Lower leg skin (tissue), 4 donors: Measurements from ENCODE around the gene SYCE1. TPM values are rescaled to one million over a fixed set of nuclear protein-coding genes. Genes with fewer than 3 reads are reported as not detected.
A peak's percentile ranks its signal among the peaks of the same experiment; 100 is the strongest.
"Not testable (repeated sequence)": the region's sequence is repeated elsewhere in the genome, so short reads cannot be mapped to it uniquely, and the experiment has no call there.

Experiments
- DNase-seq, 2 donors: peaks; one replicate each; pipeline ENCODE4 v3.0.0-alpha.2; 2019; ENCODE audit warnings: low spot score in 2 of 2
- H3K4me3 ChIP-seq: fragments of 200-600 bp; sonication (generic); 2 replicates; pipeline ENCODE4 v1.5.1; 2017; ENCODE audit warnings: mild to moderate bottlenecking, low read depth; ENCODE audit not compliant: poor library complexity, severe bottlenecking
- CTCF ChIP-seq, 3 donors: fragments of 450-650 bp; IDR thresholded peaks; one replicate each; pipeline ENCODE4 v1.5.1; 2016; ENCODE audit warnings: antibody characterized with exemption in 3 of 3, mild to moderate bottlenecking in 3 of 3, moderate library complexity in 2 of 3
- POLR2A ChIP-seq, 2 donors: fragments of 450-650 bp; IDR thresholded peaks; one replicate each; pipeline ENCODE4 v1.6.1; 2016 to 2017; ENCODE audit warnings: antibody characterized with exemption in 2 of 2, mild to moderate bottlenecking in 1 of 2, moderate library complexity in 1 of 2
- WGBS, 2 donors: methylation state at CpG; one replicate each; pipeline ENCODE4 v1.1.5; 2018; 5-methylcytosine and 5-hydroxymethylcytosine counted together
- intact Hi-C: fragments of 100-400 bp; cut with DNase I; formaldehyde crosslinking; loops from one replicate; pipeline ENCODE4 v1.15.0; 2023; ENCODE audit warnings: low total_unique reads
- total RNA-seq, 4 donors: library from RNA; depleted of rRNA; stranded (reverse); fragments of >200 nt; gene quantifications; one replicate each; pipeline ENCODE4 v1.1.0, GENCODE V29; 2016

Gene SYCE1
- total RNA-seq, 4 donors from 2014 or later, result 3.5 TPM; not detected in 3

- WGBS, 2 donors, result 54 to 68% methylated on average over 3 of the region's 3 CpGs
- DNase-seq, result no peak
- TF ChIP-seq POLR2A (IDR thresholded peaks at IDR 0.05), result no peak
- TF ChIP-seq CTCF (IDR thresholded peaks at IDR 0.05), result no peak
Observed at GRCh38 chr10:133600657-133601056, 35.3 kb upstream of the SYCE1 start.

GRCh38 chr10:133599869-133600268 is 34.5 kb upstream of the SYCE1 start:
- H3K4me3 ChIP-seq, intact Hi-C loops, DNase-seq: not testable (repeated sequence)
- 73 to 82% methylated on average over 8 of the region's 8 CpGs for WGBS, 2 donors

More at GRCh38 chr10:133600657-133601056, 35.3 kb upstream of the SYCE1 start:
- intact Hi-C loops, result no loop called here
- no peak overlapping the region for H3K4me3 ChIP-seq

- 75% methylated on average over 6 of the region's 6 CpGs for WGBS, 2 donors
- no peak for TF ChIP-seq POLR2A (IDR thresholded peaks at IDR 0.05)
- TF ChIP-seq CTCF (IDR thresholded peaks at IDR 0.05), result no peak
- intact Hi-C loops, result no loop called here
- H3K4me3 ChIP-seq, result no peak overlapping the region
- DNase-seq, result no peak
Observed at GRCh38 chr10:133592716-133593115, 27.3 kb upstream of the SYCE1 start.

GRCh38 chr10:133590970-133591359 is 25.6 kb upstream of the SYCE1 start:
- 71 to 75% methylated on average over 10 of the region's 10 CpGs for WGBS, 2 donors
- DNase-seq, result no peak
- intact Hi-C loops, result no loop called here
- H3K4me3 ChIP-seq, result no peak overlapping the region
- no peak for TF ChIP-seq POLR2A (IDR thresholded peaks at IDR 0.05)
- no peak for TF ChIP-seq CTCF (IDR thresholded peaks at IDR 0.05)

GRCh38 chr10:133590226-133590969 is 25.0 kb upstream of the SYCE1 start:
- WGBS, 2 donors, result 63 to 73% methylated on average over 10 of the region's 13 CpGs
- H3K4me3 ChIP-seq, result no peak overlapping the region
- TF ChIP-seq CTCF (IDR thresholded peaks at IDR 0.05) (no peak), POLR2A (IDR thresholded peaks at IDR 0.05) (no peak)
- no peak for DNase-seq
- intact Hi-C loops, result no loop called here

- DNase-seq, H3K4me3 ChIP-seq, intact Hi-C loops: not testable (repeated sequence)
- WGBS, 2 donors, result no CpG with 5 or more reads among the region's 31 CpGs
Observed at GRCh38 chr10:133577037-133577436, 11.7 kb upstream of the SYCE1 start.

- 73 to 91% methylated on average over 1 of the region's 1 CpG for WGBS, 2 donors
- DNase-seq, H3K4me3 ChIP-seq, intact Hi-C loops: not testable (repeated sequence)
Observed at GRCh38 chr10:133573460-133573859, 8.1 kb upstream of the SYCE1 start.

GRCh38 chr10:133572055-133572454 is 6.7 kb upstream of the SYCE1 start:
- DNase-seq, H3K4me3 ChIP-seq, intact Hi-C loops: not testable (repeated sequence)
- 92 to 98% methylated on average over 11 of the region's 11 CpGs for WGBS, 2 donors

- H3K4me3 ChIP-seq, intact Hi-C loops: not testable (repeated sequence)
- WGBS, 2 donors, result 36 to 58% methylated on average over 5 to 11 of the region's 21 CpGs
- DNase-seq, result peak in 1 of 2 donors; percentile 69
Observed at GRCh38 chr10:133569801-133570200, 4.4 kb upstream of the SYCE1 start.

- peak in 1 of 2 donors; percentile 57 for DNase-seq
- intact Hi-C loops, H3K4me3 ChIP-seq: not testable (repeated sequence)
- no CpG with 5 or more reads among the region's 80 CpGs for WGBS, 2 donors
Observed at GRCh38 chr10:133568831-133569527, 3.6 kb upstream of the SYCE1 start.
